ENCODE results near the gene CTIF.

CTIF gene

GRCh38 chr18:48821251-48821590, 282.4 kb downstream of the CTIF start:
- TF ChIP-seq CTCF (IDR thresholded peaks at IDR 0.05; ENCODE audit: control insufficient read depth, extremely low read depth, insufficient read depth) = no peak
- no peak overlapping the region for H3K4me3 ChIP-seq (ENCODE audit: low read depth, low read length)
- DNase-seq (ENCODE audit: low read depth) = no peak

GRCh38 chr18:48821845-48822244, 283.0 kb downstream of the CTIF start:
- TF ChIP-seq CTCF (IDR thresholded peaks at IDR 0.05; ENCODE audit: control insufficient read depth, extremely low read depth, insufficient read depth) = no peak
- H3K4me3 ChIP-seq (ENCODE audit: low read depth, low read length) = no peak overlapping the region
- no peak for DNase-seq (ENCODE audit: low read depth)

GRCh38 chr18:48824231-48824970, 285.6 kb downstream of the CTIF start:
- DNase-seq (ENCODE audit: low read depth) = no peak
- H3K4me3 ChIP-seq (ENCODE audit: low read depth, low read length) = no peak overlapping the region
- no peak for TF ChIP-seq CTCF (IDR thresholded peaks at IDR 0.05; ENCODE audit: control insufficient read depth, extremely low read depth, insufficient read depth)

GRCh38 chr18:48825101-48825745, 286.4 kb downstream of the CTIF start:
- no peak overlapping the region for H3K4me3 ChIP-seq (ENCODE audit: low read depth, low read length)
- TF ChIP-seq CTCF (IDR thresholded peaks at IDR 0.05; ENCODE audit: control insufficient read depth, extremely low read depth, insufficient read depth) = no peak
- no peak for DNase-seq (ENCODE audit: low read depth)

- TF ChIP-seq CTCF (IDR thresholded peaks at IDR 0.05; ENCODE audit: control insufficient read depth, extremely low read depth, insufficient read depth) = no peak
- no peak for DNase-seq (ENCODE audit: low read depth)
- H3K4me3 ChIP-seq (ENCODE audit: low read depth, low read length) = no peak overlapping the region
Measured at GRCh38 chr18:48826271-48826670, 287.4 kb downstream of the CTIF start.

GRCh38 chr18:48826806-48827205, 288.0 kb downstream of the CTIF start:
- no peak for TF ChIP-seq CTCF (IDR thresholded peaks at IDR 0.05; ENCODE audit: control insufficient read depth, extremely low read depth, insufficient read depth)
- DNase-seq (ENCODE audit: low read depth) = no peak
- no peak overlapping the region for H3K4me3 ChIP-seq (ENCODE audit: low read depth, low read length)
